Measurements from ENCODE around the gene ATP13A5. TPM values are rescaled to one million over a fixed set of nuclear protein-coding genes. Genes with fewer than 3 reads are reported as not detected.

ATP13A5 gene, protein sequence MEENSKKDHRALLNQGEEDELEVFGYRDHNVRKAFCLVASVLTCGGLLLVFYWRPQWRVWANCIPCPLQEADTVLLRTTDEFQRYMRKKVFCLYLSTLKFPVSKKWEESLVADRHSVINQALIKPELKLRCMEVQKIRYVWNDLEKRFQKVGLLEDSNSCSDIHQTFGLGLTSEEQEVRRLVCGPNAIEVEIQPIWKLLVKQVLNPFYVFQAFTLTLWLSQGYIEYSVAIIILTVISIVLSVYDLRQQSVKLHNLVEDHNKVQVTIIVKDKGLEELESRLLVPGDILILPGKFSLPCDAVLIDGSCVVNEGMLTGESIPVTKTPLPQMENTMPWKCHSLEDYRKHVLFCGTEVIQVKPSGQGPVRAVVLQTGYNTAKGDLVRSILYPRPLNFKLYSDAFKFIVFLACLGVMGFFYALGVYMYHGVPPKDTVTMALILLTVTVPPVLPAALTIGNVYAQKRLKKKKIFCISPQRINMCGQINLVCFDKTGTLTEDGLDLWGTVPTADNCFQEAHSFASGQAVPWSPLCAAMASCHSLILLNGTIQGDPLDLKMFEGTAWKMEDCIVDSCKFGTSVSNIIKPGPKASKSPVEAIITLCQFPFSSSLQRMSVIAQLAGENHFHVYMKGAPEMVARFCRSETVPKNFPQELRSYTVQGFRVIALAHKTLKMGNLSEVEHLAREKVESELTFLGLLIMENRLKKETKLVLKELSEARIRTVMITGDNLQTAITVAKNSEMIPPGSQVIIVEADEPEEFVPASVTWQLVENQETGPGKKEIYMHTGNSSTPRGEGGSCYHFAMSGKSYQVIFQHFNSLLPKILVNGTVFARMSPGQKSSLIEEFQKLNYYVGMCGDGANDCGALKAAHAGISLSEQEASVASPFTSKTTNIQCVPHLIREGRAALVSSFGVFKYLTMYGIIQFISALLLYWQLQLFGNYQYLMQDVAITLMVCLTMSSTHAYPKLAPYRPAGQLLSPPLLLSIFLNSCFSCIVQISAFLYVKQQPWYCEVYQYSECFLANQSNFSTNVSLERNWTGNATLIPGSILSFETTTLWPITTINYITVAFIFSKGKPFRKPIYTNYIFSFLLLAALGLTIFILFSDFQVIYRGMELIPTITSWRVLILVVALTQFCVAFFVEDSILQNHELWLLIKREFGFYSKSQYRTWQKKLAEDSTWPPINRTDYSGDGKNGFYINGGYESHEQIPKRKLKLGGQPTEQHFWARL
- not detected for total RNA-seq

DNA sequence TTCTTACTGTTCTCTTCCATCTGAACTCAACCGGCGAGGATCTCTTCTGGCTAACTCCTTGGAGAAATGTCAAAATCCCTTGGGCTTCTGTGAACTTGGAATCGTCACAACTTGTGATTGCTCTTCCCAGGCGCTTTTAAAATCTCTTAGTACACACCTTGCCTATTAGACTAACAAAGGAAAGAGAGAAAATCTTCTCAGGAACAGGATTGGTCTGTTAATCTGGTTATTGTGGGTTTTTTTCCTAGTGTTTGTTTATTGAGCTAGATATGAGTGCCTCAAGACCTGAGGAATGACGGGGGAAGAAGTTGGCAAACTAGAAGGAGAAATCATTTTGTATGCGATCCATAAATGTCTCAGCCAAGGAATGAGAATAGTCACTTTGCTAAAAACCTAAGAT is at the start of gene ATP13A5:
Gene ATP13A5 (minus strand): TSS at position 48 of the 400 bp plus-strand sequence. CDS start 28 bp downstream, at position 20.
- H3K9me3 Mint-ChIP-seq, result peaks cover 4% of the 10 kb centered on the region
- no peaks in the 10 kb centered on the region for H3K36me3 Mint-ChIP-seq
- no peaks in the 10 kb centered on the region for H3K4me1 Mint-ChIP-seq (ENCODE audit: low read depth in 2 of 2)
- peaks cover 5 to 7% of the 10 kb centered on the region in 2 donors for H3K27me3 Mint-ChIP-seq
- no peak within 1 kb of the TSS for H3K27ac Mint-ChIP-seq
- no peak within 1 kb of the TSS for H3K4me3 Mint-ChIP-seq
- no peak for ATAC-seq
- DNase-seq (ENCODE audit: low spot score), result no peak

DNA sequence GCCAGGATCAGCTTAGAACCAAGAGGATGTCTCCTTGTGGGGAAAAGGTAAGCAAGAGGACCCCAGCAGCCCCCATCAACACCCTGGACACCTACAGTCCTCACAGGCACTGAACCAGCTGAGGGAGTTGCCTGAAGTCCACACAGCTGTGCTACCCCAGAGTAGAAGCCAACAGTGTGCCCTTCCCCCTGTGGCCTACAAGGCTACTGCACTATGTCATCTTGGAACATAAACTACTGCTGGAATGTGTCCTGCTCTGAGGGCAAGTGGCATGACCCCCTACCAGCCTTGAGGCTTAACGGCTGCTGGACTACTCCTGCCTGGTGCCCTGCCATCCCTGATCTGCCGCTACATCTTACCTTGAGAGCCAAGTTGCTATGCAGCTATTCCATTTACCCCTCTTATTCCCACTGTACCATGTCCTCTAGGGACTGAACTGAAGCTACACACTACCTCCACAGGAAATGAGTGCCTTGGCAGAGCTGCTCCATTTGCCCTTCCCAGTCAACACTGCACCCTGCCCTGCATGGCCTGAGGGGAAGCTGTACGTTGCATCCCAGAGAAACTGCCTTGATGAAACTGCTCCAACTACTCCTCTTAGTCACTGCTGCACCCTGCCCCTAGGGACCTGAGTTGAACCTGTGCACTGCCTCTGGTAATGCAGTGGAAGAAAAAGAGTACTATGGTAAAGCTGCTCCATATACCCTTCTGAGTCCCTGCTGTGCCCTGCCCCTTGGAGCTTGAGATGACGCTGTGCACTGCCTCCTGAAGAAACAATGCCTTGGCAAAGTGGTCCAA is 40.2 kb upstream of the ATP13A5 start:
- no peak for DNase-seq (ENCODE audit: low spot score)
- Mint-ChIP-seq H3K27me3 (peaks cover 0 to 5% of the 10 kb centered on the region in 2 donors), H3K27ac (no peak overlapping the region), H3K4me1 (ENCODE audit: low read depth in 2 of 2) (no peaks in the 10 kb centered on the region), H3K9me3 (peaks cover 18% of the 10 kb centered on the region), H3K36me3 (peaks cover 28% of the 10 kb centered on the region), H3K4me3 (no peak overlapping the region)
- peak in 1 of 2 donors; percentile 44 for ATAC-seq

DNA sequence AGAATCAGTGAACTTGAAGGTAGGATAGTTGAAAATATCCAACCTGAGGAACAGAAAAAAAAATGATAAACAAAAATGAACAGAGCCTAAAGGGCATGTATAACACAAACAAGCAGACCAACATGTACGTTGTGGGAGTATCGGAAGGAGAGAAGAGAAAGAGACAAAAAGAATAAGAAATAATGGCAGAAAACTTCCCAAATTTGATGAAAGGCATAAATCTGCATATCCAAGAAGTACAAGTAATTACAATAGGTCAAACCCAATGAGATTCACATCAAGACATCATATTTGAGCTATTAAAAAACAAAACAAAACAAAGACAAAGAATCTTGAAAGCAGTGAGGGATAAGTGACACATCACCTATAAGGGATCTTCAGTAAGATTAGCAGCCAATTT is 38.1 kb upstream of the ATP13A5 start:
- H3K4me1 Mint-ChIP-seq (ENCODE audit: low read depth in 2 of 2), result no peaks in the 10 kb centered on the region
- ATAC-seq, result no peak

DNA sequence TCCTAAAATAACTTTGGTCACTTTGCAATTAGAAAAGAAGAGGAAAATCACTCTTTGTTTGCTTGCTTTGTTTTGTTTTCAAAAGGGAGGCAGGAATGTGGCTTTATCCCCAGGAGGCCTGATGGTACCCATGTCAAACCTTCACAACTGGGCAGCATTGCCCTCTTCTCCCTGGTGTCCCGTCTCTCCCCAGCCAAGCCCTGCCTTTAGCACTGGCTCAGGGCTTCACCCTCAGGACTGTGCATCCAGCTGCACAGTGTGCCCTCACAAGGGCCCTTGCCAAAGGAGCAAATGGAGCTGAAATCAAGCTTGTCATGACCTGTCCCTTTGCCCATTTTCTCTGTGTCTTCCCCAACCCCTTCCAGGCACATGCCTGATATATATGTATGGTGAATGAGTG is 29.1 kb upstream of the ATP13A5 start:
- Mint-ChIP-seq H3K27ac (no peak overlapping the region), H3K9me3 (no peaks in the 10 kb centered on the region), H3K4me3 (no peak overlapping the region), H3K36me3 (no peaks in the 10 kb centered on the region), H3K4me1 (ENCODE audit: low read depth in 2 of 2) (no peaks in the 10 kb centered on the region), H3K27me3 (no peaks in the 10 kb centered on the region)
- ATAC-seq (no peak), DNase-seq (ENCODE audit: low spot score) (no peak)

More for the DNA sequence above, 38.1 kb upstream of the ATP13A5 start:
- no peak overlapping the region for H3K27ac Mint-ChIP-seq
- DNase-seq (ENCODE audit: low spot score), result no peak
- H3K9me3 Mint-ChIP-seq, result peaks cover 16% of the 10 kb centered on the region
- H3K27me3 Mint-ChIP-seq, result peaks cover 0 to 5% of the 10 kb centered on the region in 2 donors
- H3K36me3 Mint-ChIP-seq, result peaks cover 25% of the 10 kb centered on the region
- no peak overlapping the region for H3K4me3 Mint-ChIP-seq

DNA sequence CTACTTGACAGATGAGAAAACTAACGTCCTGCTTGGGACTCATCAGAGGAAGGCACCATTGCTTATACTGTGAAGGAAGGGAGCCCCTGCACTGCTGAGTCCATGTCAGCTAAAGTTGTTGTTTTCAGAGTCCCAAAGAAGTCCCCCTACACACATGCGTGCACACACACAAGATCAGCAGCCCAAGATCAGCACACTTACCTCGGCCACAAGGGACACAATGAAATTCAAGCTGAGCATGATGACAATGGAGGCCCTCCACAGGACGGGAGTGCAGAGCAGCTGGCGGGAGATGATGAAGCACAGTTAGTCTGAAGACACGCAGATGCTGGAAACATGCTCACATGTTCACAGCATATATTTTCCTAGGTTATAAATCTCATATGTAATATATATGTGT is 28.6 kb upstream of the ATP13A5 start:
- H3K4me1 Mint-ChIP-seq (ENCODE audit: low read depth in 2 of 2), result no peaks in the 10 kb centered on the region
- H3K4me3 Mint-ChIP-seq, result no peak overlapping the region
- H3K27me3 Mint-ChIP-seq, result no peaks in the 10 kb centered on the region
- H3K27ac Mint-ChIP-seq, result no peak overlapping the region
- H3K9me3 Mint-ChIP-seq, result no peaks in the 10 kb centered on the region
- ATAC-seq (no peak), DNase-seq (ENCODE audit: low spot score) (no peak)
- no peaks in the 10 kb centered on the region for H3K36me3 Mint-ChIP-seq

DNA sequence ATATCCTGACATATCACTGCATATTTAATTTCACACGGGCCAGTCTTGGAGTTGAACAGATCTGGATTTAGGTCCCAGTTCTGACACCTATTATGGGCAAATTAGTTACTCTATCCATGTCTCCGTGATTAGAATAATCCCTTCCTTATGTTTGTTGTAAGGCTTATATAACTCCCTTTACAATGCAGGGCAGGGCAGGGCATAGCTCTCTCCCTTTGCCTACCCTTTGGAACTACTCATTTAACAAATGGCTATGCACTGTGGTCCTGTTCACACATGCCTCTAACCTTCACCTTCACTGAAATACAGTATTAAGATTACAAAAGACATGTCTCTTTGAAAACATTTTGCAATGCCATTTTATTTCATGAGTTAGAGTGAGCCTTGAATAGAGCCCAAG is 24.8 kb upstream of the ATP13A5 start:
- Mint-ChIP-seq H3K36me3 (no peaks in the 10 kb centered on the region), H3K9me3 (no peaks in the 10 kb centered on the region), H3K4me1 (ENCODE audit: low read depth in 2 of 2) (no peaks in the 10 kb centered on the region), H3K27ac (no peak overlapping the region), H3K4me3 (no peak overlapping the region), H3K27me3 (no peaks in the 10 kb centered on the region)
- ATAC-seq (no peak), DNase-seq (ENCODE audit: low spot score) (no peak)

DNA sequence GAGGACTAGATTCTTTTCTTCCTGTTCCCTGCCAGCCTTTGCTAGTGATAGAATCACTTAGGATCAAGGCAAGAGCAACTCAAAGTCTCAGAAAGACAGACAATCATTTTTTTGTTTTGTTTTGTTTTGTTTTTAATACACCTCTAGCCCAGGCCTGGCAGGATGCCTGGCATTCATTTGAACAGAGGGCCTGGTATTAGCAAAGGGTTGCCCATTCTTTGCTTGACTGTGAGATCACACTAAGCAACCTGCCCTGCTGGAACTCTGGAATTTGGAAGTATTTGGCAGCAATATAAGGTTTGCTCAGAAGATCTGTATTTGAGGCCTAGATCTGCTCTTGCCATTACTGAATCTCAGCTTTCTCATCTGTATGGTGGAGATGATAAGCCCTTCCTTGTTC is 21.8 kb upstream of the ATP13A5 start:
- peaks cover 6% of the 10 kb centered on the region for H3K9me3 Mint-ChIP-seq
- H3K4me1 Mint-ChIP-seq (ENCODE audit: low read depth in 2 of 2), result no peaks in the 10 kb centered on the region
- peaks cover 4 to 7% of the 10 kb centered on the region in 2 donors for H3K27me3 Mint-ChIP-seq
- no peak overlapping the region for H3K27ac Mint-ChIP-seq
- no peak overlapping the region for H3K4me3 Mint-ChIP-seq
- DNase-seq (ENCODE audit: low spot score), result no peak
- no peak for ATAC-seq
- H3K36me3 Mint-ChIP-seq, result no peaks in the 10 kb centered on the region

DNA sequence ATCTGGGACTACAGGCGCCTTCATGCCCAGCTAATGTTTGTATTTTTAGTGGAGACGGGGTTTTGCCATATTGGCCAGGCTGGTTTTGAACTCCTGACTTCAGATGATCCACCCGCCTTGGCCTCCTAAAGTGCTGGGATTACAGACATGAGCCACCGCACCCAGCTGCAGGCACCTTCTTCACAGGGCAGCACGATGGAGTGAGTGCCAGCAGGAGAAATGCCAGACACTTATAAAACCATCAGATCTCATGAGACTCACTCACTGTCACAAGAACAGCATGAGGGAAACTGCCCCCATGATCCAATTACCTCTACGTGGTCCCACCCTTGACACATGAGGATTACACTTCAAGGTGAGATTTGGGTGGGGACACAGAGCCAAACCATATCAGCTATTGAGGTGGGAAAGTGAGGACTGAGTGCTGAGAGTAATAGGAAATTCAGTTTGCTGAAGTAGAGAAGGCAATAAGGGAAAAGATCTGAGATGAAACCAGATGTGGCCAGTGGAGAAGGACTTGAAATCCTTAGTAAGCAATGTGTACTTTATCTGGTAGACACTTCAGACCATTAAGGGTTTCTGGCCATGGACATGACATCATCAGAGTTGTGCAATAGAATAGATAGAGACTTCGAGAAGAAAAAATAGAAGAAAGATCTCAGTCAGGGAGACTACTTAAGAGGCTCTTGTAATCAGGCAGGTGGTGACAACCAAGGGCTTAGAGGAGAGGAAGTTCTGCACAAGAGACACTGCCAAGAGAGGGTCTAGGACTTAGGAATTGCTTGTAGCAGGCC is 18.1 kb upstream of the ATP13A5 start:
- Mint-ChIP-seq H3K27me3 (peaks cover 4 to 7% of the 10 kb centered on the region in 2 donors), H3K4me3 (no peak overlapping the region), H3K9me3 (peaks cover 6% of the 10 kb centered on the region), H3K36me3 (no peaks in the 10 kb centered on the region), H3K4me1 (ENCODE audit: low read depth in 2 of 2) (no peaks in the 10 kb centered on the region), H3K27ac (no peak overlapping the region)
- no peak for DNase-seq (ENCODE audit: low spot score)
- no peak for ATAC-seq

DNA sequence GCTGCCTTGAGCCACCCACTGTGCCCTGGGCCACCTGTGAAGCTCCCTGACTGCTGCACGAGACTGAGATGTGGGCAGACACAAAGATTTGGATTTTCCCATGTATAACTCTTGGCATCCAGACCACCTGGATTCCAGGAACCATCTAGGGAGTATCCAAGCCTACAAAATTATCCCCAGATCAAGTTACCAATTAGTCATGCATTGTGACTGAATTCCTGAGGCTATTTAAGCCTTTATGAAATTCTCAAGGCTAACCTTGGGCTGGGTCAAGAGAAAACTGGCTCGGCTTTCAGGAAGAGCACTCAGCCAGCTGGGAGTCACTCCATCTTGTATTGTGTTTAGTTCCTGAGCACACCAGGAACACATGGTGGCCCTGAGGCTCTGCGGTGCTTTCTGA is 13.3 kb upstream of the ATP13A5 start:
- Mint-ChIP-seq H3K4me3 (no peak overlapping the region), H3K27me3 (peaks cover 4 to 8% of the 10 kb centered on the region in 2 donors), H3K27ac (no peak overlapping the region), H3K9me3 (peaks cover 3% of the 10 kb centered on the region), H3K36me3 (no peaks in the 10 kb centered on the region), H3K4me1 (ENCODE audit: low read depth in 2 of 2) (no peaks in the 10 kb centered on the region)
- no peak for DNase-seq (ENCODE audit: low spot score)
- ATAC-seq, result no peak

DNA sequence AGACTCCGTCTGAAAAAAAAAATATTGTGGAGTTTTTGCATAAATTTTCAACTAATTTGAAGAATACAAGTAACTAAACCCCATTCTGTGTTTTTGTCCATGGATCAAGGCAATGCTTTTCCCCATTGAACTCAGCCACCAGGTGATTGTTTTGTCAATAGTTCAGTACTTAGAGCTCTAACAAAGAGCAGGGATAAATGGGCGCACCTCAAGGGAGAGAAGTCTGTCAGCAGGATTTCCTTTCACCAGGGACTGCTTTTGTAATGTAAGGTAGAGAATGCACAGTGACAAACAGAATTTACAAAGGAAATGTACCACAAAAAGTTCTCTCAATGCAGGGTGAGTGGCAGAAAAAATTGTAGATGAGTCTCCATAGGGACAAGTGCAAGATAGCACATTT is 10.8 kb upstream of the ATP13A5 start:
- Mint-ChIP-seq H3K27ac (no peak overlapping the region), H3K36me3 (no peaks in the 10 kb centered on the region), H3K27me3 (peaks cover 2 to 8% of the 10 kb centered on the region in 2 donors), H3K4me3 (no peak overlapping the region), H3K9me3 (no peaks in the 10 kb centered on the region), H3K4me1 (ENCODE audit: low read depth in 2 of 2) (no peaks in the 10 kb centered on the region)
- ATAC-seq (no peak), DNase-seq (ENCODE audit: low spot score) (no peak)

DNA sequence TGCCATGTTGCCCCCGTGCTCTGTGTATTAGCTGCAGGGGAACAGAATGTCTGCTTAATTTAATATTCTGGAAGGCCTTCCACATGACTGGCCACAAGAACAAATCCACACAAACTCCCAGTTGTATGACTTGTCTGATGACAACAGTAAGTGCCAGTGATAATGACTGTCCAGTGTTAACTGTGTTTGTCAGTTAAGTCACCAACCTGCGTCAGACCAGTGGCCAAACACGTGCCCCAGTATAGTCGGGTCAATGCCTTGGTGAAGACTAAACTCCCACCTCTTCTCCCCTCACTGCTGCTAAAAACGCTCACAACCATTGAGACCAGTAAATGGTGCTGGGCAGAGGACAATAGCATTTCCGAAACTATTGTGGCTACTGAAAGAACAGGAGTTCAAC is 9.8 kb upstream of the ATP13A5 start:
- peaks cover 2% of the 10 kb centered on the region for H3K9me3 Mint-ChIP-seq
- no peak for DNase-seq (ENCODE audit: low spot score)
- H3K27ac Mint-ChIP-seq, result no peak overlapping the region
- H3K4me1 Mint-ChIP-seq (ENCODE audit: low read depth in 2 of 2), result no peaks in the 10 kb centered on the region
- H3K36me3 Mint-ChIP-seq, result no peaks in the 10 kb centered on the region
- H3K4me3 Mint-ChIP-seq, result no peak overlapping the region
- H3K27me3 Mint-ChIP-seq, result peaks cover 4 to 15% of the 10 kb centered on the region in 2 donors
- ATAC-seq, result no peak

DNA sequence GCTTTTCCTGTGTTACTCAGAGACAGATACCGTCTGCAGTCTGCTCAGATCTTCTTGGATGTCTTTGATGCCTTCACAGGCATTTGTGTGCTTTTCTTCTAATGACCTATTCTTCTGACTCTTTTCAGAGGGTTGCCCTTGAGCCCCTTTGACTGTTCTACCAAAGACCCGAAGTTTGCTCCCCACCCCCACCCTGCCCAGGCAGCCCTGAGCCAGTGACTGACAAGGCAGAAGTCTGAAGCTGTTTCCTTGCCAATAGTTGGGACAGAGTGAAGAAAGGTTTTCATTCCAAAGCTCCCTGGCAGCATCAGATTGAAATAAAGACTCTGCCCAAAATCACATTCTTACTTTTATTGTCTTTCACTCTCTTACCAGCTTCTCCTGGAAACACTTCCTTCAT is 9.0 kb upstream of the ATP13A5 start:
- DNase-seq (ENCODE audit: low spot score) (no peak), ATAC-seq (no peak)
- peaks cover 2% of the 10 kb centered on the region for H3K9me3 Mint-ChIP-seq
- no peak overlapping the region for H3K27ac Mint-ChIP-seq
- peaks cover 4 to 15% of the 10 kb centered on the region in 2 donors for H3K27me3 Mint-ChIP-seq
- H3K36me3 Mint-ChIP-seq, result no peaks in the 10 kb centered on the region
- H3K4me3 Mint-ChIP-seq, result no peak overlapping the region
- H3K4me1 Mint-ChIP-seq (ENCODE audit: low read depth in 2 of 2), result no peaks in the 10 kb centered on the region
